Measurements from ENCODE around the gene BCKDK. TPM values are rescaled to one million over a fixed set of nuclear protein-coding genes. Genes with fewer than 3 reads are reported as not detected.

BCKDK gene
- total RNA-seq, 1 experiment from 2014 or later: 57.0 TPM

DNA sequence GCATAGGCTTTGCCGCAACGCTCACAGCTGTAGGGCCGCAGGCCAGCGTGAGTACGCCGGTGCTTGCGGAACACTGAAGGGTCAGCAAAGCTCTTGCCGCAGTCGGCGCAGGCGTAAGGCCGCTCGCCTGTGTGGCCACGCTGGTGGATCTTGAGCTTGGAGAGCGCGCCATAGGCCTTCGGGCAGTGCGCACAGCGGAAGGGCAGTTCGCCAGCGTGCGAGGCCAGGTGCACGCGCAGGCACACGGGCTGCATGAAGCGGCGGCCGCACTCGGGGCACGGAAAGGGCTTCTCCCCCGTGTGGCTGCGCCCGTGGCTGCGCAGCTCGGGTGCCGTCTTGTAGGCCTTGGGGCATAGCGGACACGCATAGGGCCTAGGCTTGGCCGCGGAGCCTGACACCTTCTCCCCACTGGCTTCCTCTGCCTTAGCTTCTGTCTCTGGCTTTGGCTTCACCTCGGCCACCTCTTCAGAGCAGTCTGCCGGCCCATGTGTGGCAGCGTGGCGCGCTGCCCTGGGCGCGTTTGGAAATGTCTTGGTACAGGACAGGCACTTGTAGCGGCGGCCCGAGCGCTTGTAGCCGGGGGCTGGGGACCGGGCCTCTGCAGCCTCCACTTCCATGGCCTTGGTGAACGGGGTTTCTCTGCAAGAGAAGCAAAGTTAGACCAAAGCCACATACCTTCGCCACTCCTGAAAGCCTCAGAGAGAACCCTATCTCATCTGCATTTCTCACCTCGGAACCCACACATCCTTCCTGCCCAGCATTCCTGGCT is 44.2 kb upstream of the BCKDK start:
- no peak overlapping the region for H4K91ac ChIP-seq (ENCODE audit: insufficient read length, low read depth, low read length)
- H3K79me2 ChIP-seq (ENCODE audit: insufficient read depth, low read length): peaks cover 7% of the 10 kb centered on the region; the same call in 1 of the 2 replicates
- no peak overlapping the region for H4K5ac ChIP-seq (ENCODE audit: insufficient read length, low read depth, low read length)
- H3K27me3 Mint-ChIP-seq (ENCODE audit: low read depth): no peaks in the 10 kb centered on the region
- H3K9me3 ChIP-seq (ENCODE audit: control insufficient read depth, low read depth, low read length): no peaks in the 10 kb centered on the region
- H3K9me3 Mint-ChIP-seq: no peaks in the 10 kb centered on the region
- WGBS (ENCODE audit: extremely low coverage, insufficient read length, low lambda C conversion rate): no CpG with 5 or more reads among the region's 56 CpGs
- no peak overlapping the region; a peak in 1 of 5 replicates for H3K4me3 Mint-ChIP-seq
- H3K18ac ChIP-seq (ENCODE audit: insufficient read length, low read depth, low read length): no peak overlapping the region
- H3K79me1 ChIP-seq (ENCODE audit: insufficient read depth, low read depth, low read length, poor library complexity, severe bottlenecking): peaks cover 4% of the 10 kb centered on the region
- H3K36me3 Mint-ChIP-seq (ENCODE audit: insufficient read depth in 1 of 3, low read depth in 3 of 3): peaks cover 22 to 51% (median 40%) of the 10 kb centered on the region in 3 experiments
- peak overlapping the region; percentile 22 to 49 (median 34); a peak in 4 of 7 replicates for H3K27ac Mint-ChIP-seq
- no peak overlapping the region for H3K4me2 ChIP-seq (ENCODE audit: insufficient read depth, insufficient read length, low read length)
- DNase-seq: no peak
- H3T11ph ChIP-seq (ENCODE audit: low read length): no peak overlapping the region
- H2AFZ ChIP-seq (ENCODE audit: low read length): no peak overlapping the region
- no peaks in the 10 kb centered on the region for H4K20me1 ChIP-seq (ENCODE audit: control insufficient read depth, insufficient read depth, insufficient read length)
- no peak overlapping the region for H4K8ac ChIP-seq (replicated peaks; ENCODE audit: insufficient read length, low read depth, low read length)
- no peaks in the 10 kb centered on the region for H3K27me3 ChIP-seq (ENCODE audit: insufficient read depth, low read length)
- H3K9ac ChIP-seq (ENCODE audit: extremely low read depth, insufficient read length, low read length): no peak overlapping the region
- H3K14ac ChIP-seq (ENCODE audit: insufficient read depth, low read length): no peak overlapping the region
- H2BK20ac ChIP-seq (ENCODE audit: low read depth, low read length, poor library complexity, severe bottlenecking): no peak overlapping the region
- H3K27ac ChIP-seq (ENCODE audit: insufficient read length, low read depth, low read length): no peak overlapping the region
- no peak overlapping the region for H2BK120ac ChIP-seq (ENCODE audit: low read depth, low read length, poor library complexity, severe bottlenecking)
- H3K56ac ChIP-seq (ENCODE audit: insufficient read length, low read depth, low read length): no peak overlapping the region
- no peak overlapping the region for H3K23ac ChIP-seq (ENCODE audit: insufficient read length, low read depth, low read length)
- H3K23me2 ChIP-seq (ENCODE audit: insufficient read length, low read depth, low read length, poor library complexity, severe bottlenecking): no peaks in the 10 kb centered on the region
- H3K4me1 Mint-ChIP-seq: no peaks in the 10 kb centered on the region
- H2AK5ac ChIP-seq (ENCODE audit: insufficient read length, low read length): no peak overlapping the region
- no peak overlapping the region for H2BK15ac ChIP-seq (ENCODE audit: low read depth, low read length)
- H2BK5ac ChIP-seq (ENCODE audit: insufficient read length, low read length): no peak overlapping the region
- H3K4ac ChIP-seq (ENCODE audit: low read depth, low read length): no peak overlapping the region
- TF ChIP-seq, protein P1, sequence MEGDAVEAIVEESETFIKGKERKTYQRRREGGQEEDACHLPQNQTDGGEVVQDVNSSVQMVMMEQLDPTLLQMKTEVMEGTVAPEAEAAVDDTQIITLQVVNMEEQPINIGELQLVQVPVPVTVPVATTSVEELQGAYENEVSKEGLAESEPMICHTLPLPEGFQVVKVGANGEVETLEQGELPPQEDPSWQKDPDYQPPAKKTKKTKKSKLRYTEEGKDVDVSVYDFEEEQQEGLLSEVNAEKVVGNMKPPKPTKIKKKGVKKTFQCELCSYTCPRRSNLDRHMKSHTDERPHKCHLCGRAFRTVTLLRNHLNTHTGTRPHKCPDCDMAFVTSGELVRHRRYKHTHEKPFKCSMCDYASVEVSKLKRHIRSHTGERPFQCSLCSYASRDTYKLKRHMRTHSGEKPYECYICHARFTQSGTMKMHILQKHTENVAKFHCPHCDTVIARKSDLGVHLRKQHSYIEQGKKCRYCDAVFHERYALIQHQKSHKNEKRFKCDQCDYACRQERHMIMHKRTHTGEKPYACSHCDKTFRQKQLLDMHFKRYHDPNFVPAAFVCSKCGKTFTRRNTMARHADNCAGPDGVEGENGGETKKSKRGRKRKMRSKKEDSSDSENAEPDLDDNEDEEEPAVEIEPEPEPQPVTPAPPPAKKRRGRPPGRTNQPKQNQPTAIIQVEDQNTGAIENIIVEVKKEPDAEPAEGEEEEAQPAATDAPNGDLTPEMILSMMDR (conservative IDR thresholded peaks at IDR 0.05): no peak
- no peaks in the 10 kb centered on the region for H3K4me1 ChIP-seq (ENCODE audit: insufficient read depth, low read length)
- H2BK12ac ChIP-seq (ENCODE audit: insufficient read length, low read depth, low read length): no peak overlapping the region

All from H9 (cell line).